Transverse colon (tissue), 4 donors: ENCODE data around the gene NDUFB7. TPM values are rescaled to one million over a fixed set of nuclear protein-coding genes. Genes with fewer than 3 reads are reported as not detected.

Source experiments
- DNase-seq: peaks from one replicate; pipeline ENCODE4 v3.0.0-alpha.2; 2019
- H3K27ac ChIP-seq, 4 donors: fragments of 200-600 bp; sonication (generic); 2 replicates each; pipeline ENCODE4 v1.5.1; 2016 to 2018; ENCODE audit warnings: inconsistent platforms in 4 of 4
- H3K27me3 ChIP-seq: fragments of 200-600 bp; sonication (generic); 2 replicates; pipeline ENCODE4 v1.5.1; 2017; ENCODE audit warnings: inconsistent platforms
- H3K36me3 ChIP-seq, 4 donors: fragments of 200-600 bp; sonication (generic); 2 replicates each; pipeline ENCODE4 v1.5.1; 2017 to 2019; ENCODE audit warnings: inconsistent platforms in 4 of 4
- H3K4me1 ChIP-seq, 4 donors: fragments of 200-600 bp; sonication (generic); 2 replicates each; pipeline ENCODE4 v1.5.1; 2017 to 2020; ENCODE audit warnings: inconsistent platforms in 4 of 4
- H3K4me3 ChIP-seq, 4 donors: fragments of 200-600 bp; sonication (generic); 1 replicate in 1 of 4; 2 replicates in 3 of 4; pipeline versions ENCODE4 v1.5.1 to v1.6.1; 2017 to 2019; ENCODE audit warnings: inconsistent platforms in 4 of 4
- H3K9me3 ChIP-seq, 2 donors: fragments of 200-600 bp; sonication (generic); 2 replicates each; pipeline ENCODE4 v1.5.1; 2017 to 2019; ENCODE audit warnings: inconsistent platforms in 2 of 2
- CTCF ChIP-seq, 5 experiments: fragments of 200-600 bp in 3 of 5; fragments of 450-650 bp in 2 of 5; sonication (generic) in 3 of 5; IDR thresholded peaks; 1 replicate in 2 of 5; 2 replicates in 3 of 5; pipeline ENCODE4 v1.5.1; 2016 to 2017; ENCODE audit warnings: antibody characterized with exemption in 5 of 5, inconsistent platforms in 3 of 5, mild to moderate bottlenecking in 2 of 5, moderate library complexity in 1 of 5
- EP300 ChIP-seq: sonication (generic); formaldehyde crosslinking; IDR thresholded peaks from one replicate; pipeline ENCODE4 v1.6.1; 2017; ENCODE audit warnings: antibody characterized with exemption, low read depth
- POLR2A ChIP-seq: fragments of 450-650 bp; IDR thresholded peaks from one replicate; pipeline ENCODE4 v1.6.1; 2016; ENCODE audit warnings: antibody characterized with exemption, mild to moderate bottlenecking, moderate library complexity
- POLR2AphosphoS5 ChIP-seq, 3 donors: sonication (generic); formaldehyde crosslinking; IDR thresholded peaks; one replicate each; pipeline ENCODE4 v1.6.1; 2016; ENCODE audit warnings: antibody characterized with exemption in 3 of 3
- WGBS, 2 donors: methylation state at CpG; one replicate each; pipeline ENCODE4 v1.1.5; 2018; ENCODE audit warnings: low coverage in 1 of 2; 5-methylcytosine and 5-hydroxymethylcytosine counted together
- in situ Hi-C, 4 donors: fragments of 200-750 bp; cut with MboI; loops; one replicate each; pipeline versions ENCODE4 v1.15.0 to v1.15.1; 2017; ENCODE audit warnings: low sequenced_read_pairs in 3 of 4, low pct_ligation_motif_present in 1 of 4, low pct_unique_long_range_greater_than_20kb in 1 of 4
- intact Hi-C: fragments of 100-400 bp; cut with DNase I; formaldehyde crosslinking; loops from one replicate; pipeline ENCODE4 v1.15.1; 2023; ENCODE audit warnings: low total_unique reads
- total RNA-seq, 4 donors: library from RNA; depleted of rRNA; stranded (reverse); fragments of >200 nt; gene quantifications; one replicate each; pipeline ENCODE4 v1.1.0, GENCODE V29; 2016

The NDUFB7 gene
- total RNA-seq, 4 donors from 2014 or later, result 380 to 710 (median 454) TPM

GRCh38 chr19:14582894-14583340 lies 11.1 kb upstream of the NDUFB7 start, which contains the start of gene CLEC17A:
Gene CLEC17A, plus strand, starts transcription at chr19:14583084. Its CDS starts 77 bp downstream, at chr19:14583161.
- no peak for DNase-seq
- no peak within 1 kb of the TSS for H3K27ac ChIP-seq

GRCh38 chr19:14580623-14581237 lies 8.9 kb upstream of the NDUFB7 start:
- Histone ChIP-seq H3K4me3 (no peak overlapping the region), H3K27ac (no peak overlapping the region), H3K9me3 (no peaks in the 10 kb centered on the region), H3K4me1 (no peaks in the 10 kb centered on the region), H3K27me3 (no peaks in the 10 kb centered on the region), H3K36me3 (no peaks in the 10 kb centered on the region)
- in situ Hi-C loops (no loop called here), intact Hi-C loops (no loop called here)
- DNase-seq, result no peak
- 62 to 78% methylated on average over 4 to 6 of the region's 6 CpGs for WGBS, 2 donors
- no peak for TF ChIP-seq EP300
- TF ChIP-seq CTCF (IDR thresholded peaks at IDR 0.05), result no peak
- TF ChIP-seq POLR2AphosphoS5 (IDR thresholded peaks at IDR 0.05), result no peak
- no peak for TF ChIP-seq POLR2A

More at GRCh38 chr19:14582894-14583340, 11.1 kb upstream of the NDUFB7 start, which contains the start of gene CLEC17A:
- Histone ChIP-seq H3K9me3 (no peaks in the 10 kb centered on the region), H3K4me1 (no peaks in the 10 kb centered on the region), H3K27me3 (no peaks in the 10 kb centered on the region), H3K36me3 (no peaks in the 10 kb centered on the region), H3K4me3 (no peak within 1 kb of the TSS)
- intact Hi-C loops, result no loop called here
- WGBS, 2 donors, result 52% methylated on average over 6 of the region's 6 CpGs; no CpG with 5 or more reads in 1 of the 2 donors
- in situ Hi-C loops, result no loop called here
- TF ChIP-seq EP300, result no peak
- no peak for TF ChIP-seq POLR2AphosphoS5 (IDR thresholded peaks at IDR 0.05)
- no peak for TF ChIP-seq CTCF (IDR thresholded peaks at IDR 0.05)
- TF ChIP-seq POLR2A, result no peak

GRCh38 chr19:14577885-14578427 lies 6.1 kb upstream of the NDUFB7 start:
- in situ Hi-C loops (loop anchor here (10.0 kb wide), 2 partner anchors 107 to 317 kb away; no protein-coding TSS in a partner anchor), intact Hi-C loops (no loop called here)
- DNase-seq, result no peak
- Histone ChIP-seq H3K36me3 (no peaks in the 10 kb centered on the region), H3K27ac (no peak overlapping the region), H3K4me1 (peaks cover 0 to 11% (median 9%) of the 10 kb centered on the region in 4 donors), H3K4me3 (no peak overlapping the region), H3K9me3 (no peaks in the 10 kb centered on the region), H3K27me3 (no peaks in the 10 kb centered on the region)
- TF ChIP-seq CTCF (IDR thresholded peaks at IDR 0.05) (no peak), EP300 (no peak), POLR2AphosphoS5 (IDR thresholded peaks at IDR 0.05) (no peak), POLR2A (no peak)
- WGBS, 2 donors, result 48% methylated on average over 6 of the region's 6 CpGs; no CpG with 5 or more reads in 1 of the 2 donors

- Histone ChIP-seq H3K4me3 (no peak overlapping the region), H3K27me3 (no peaks in the 10 kb centered on the region), H3K36me3 (no peaks in the 10 kb centered on the region), H3K27ac (no peak overlapping the region), H3K9me3 (no peaks in the 10 kb centered on the region), H3K4me1 (peaks cover 2 to 15% (median 10%) of the 10 kb centered on the region in 4 donors)
- TF ChIP-seq POLR2A (no peak), CTCF (IDR thresholded peaks at IDR 0.05) (no peak), POLR2AphosphoS5 (IDR thresholded peaks at IDR 0.05) (no peak), EP300 (no peak)
- no peak for DNase-seq
- intact Hi-C loops, result no loop called here
- WGBS, 2 donors, result 87% methylated on average over 5 of the region's 5 CpGs; no CpG with 5 or more reads in 1 of the 2 donors
- in situ Hi-C loops, result loop anchor here (10.0 kb wide), 2 partner anchors 108 to 318 kb away; no protein-coding TSS in a partner anchor
Measured at GRCh38 chr19:14577264-14577663, 5.4 kb upstream of the NDUFB7 start.
